ENCODE data around the gene SCYGR3. TPM values are rescaled to one million over a fixed set of nuclear protein-coding genes. Genes with fewer than 3 reads are reported as not detected.

Gene SCYGR3
- total and polyA plus RNA-seq, 2 donors (not counting 3 experiments of a cell fraction or from before 2014, with no cell fraction given): not detected

GRCh38 chr2:227606476-227606875, 8.2 kb downstream of the SCYGR3 start:
- BruUV-seq (replicated peaks): no TSS peak
- no peaks in the 10 kb centered on the region for H3K27me3 ChIP-seq (ENCODE audit: control insufficient read depth in 2 of 2, insufficient read depth in 2 of 2, low read length in 2 of 2)
- dilution Hi-C loops (cut with MboI; ENCODE audit: extremely low pct_ligation_motif_present, low sequenced_read_pairs) (no loop called here), intact Hi-C loops (cut with micrococcal nuclease) (no loop called here)
- H4K20me1 ChIP-seq (replicated peaks; ENCODE audit: control insufficient read depth, extremely low read depth, insufficient read depth, low read length): no peaks in the 10 kb centered on the region
- no peak overlapping the region for H2AFZ ChIP-seq (ENCODE audit: low read depth, low read length)
- H3K36me3 ChIP-seq (ENCODE audit: control insufficient read depth in 2 of 2, extremely low read depth in 1 of 2, insufficient read depth in 2 of 2, low read length in 2 of 2): no peaks in the 10 kb centered on the region
- CTCF ChIA-PET: no interaction called here
- H3K27ac ChIP-seq (ENCODE audit: insufficient read depth, low read depth, low read length): no peak overlapping the region
- no peak for FAIRE-seq
- no peaks in the 10 kb centered on the region for H3K9me3 ChIP-seq (replicated peaks; ENCODE audit: control insufficient read depth, insufficient read depth, low read length)
- no peak overlapping the region for H3K4me2 ChIP-seq (ENCODE audit: insufficient read depth, low read length)
- H3K9me1 ChIP-seq (replicated peaks; ENCODE audit: control insufficient read depth, extremely low read depth, insufficient read depth, low read length): no peaks in the 10 kb centered on the region
- H3K9ac ChIP-seq (replicated peaks; ENCODE audit: extremely low read depth, insufficient read depth, low read length): no peak overlapping the region
- no peak for TF ChIP-seq GATA2 (IDR thresholded peaks at IDR 0.05; ENCODE audit: insufficient read depth, insufficient read length, low read depth, low read length)
- no peak for TF ChIP-seq JUN (IDR thresholded peaks at IDR 0.05; ENCODE audit: borderline replicate concordance, insufficient read depth, insufficient read length, low read depth)
- no peak for TF ChIP-seq EZH2 (IDR thresholded peaks at IDR 0.05; ENCODE audit: borderline replicate concordance, low read depth, low read length, severe bottlenecking)
- TF ChIP-seq POLR2AphosphoS5 (IDR thresholded peaks at IDR 0.05; ENCODE audit: insufficient read depth, low read depth, low read length): no peak
- no peak for TF ChIP-seq POLR2A (IDR thresholded peaks at IDR 0.05; ENCODE audit: low read depth, low read length)
- no peak for TF ChIP-seq MAX (IDR thresholded peaks at IDR 0.05; ENCODE audit: insufficient read depth, insufficient read length)
- no peak for TF ChIP-seq MYC (IDR thresholded peaks at IDR 0.05; ENCODE audit: low read depth, low read length)
- TF ChIP-seq CTCF (IDR thresholded peaks at IDR 0.05; ENCODE audit: extremely low read depth in 1 of 2, insufficient read depth in 1 of 2, low read depth in 1 of 2, low read length in 2 of 2): no peak
- no peak for TF ChIP-seq FOS (IDR thresholded peaks at IDR 0.05; ENCODE audit: borderline replicate concordance, insufficient read depth, low read length)
- no peaks in the 10 kb centered on the region for H3K79me2 ChIP-seq (ENCODE audit: control insufficient read depth, insufficient read depth, low read length)
- no peak for DNase-seq (ENCODE audit: low read depth, low spot score)
- H3K4me3 ChIP-seq (replicated peaks in 1 of 3; ENCODE audit: insufficient read depth in 1 of 3, low read depth in 1 of 3, low read length in 3 of 3): no peak overlapping the region
- no peaks in the 10 kb centered on the region for H3K4me1 ChIP-seq (ENCODE audit: control insufficient read depth, extremely low read depth, insufficient read depth, low read length)
- POLR2A ChIA-PET: no interaction called here

All from endothelial cell of umbilical vein (primary cell).